Activated naive CD4-positive, alpha-beta T cell treated with anti-CD3 and anti-CD28 coated beads, Interleukin-2, amount 50 U/mL, for 72 hours (primary cell): ENCODE measurements around the gene OR4C16. TPM values are rescaled to one million over a fixed set of nuclear protein-coding genes. Genes with fewer than 3 reads are reported as not detected.

Experiments
- ATAC-seq, 2 donors: fragments of 150-1000 bp; cut with Tn5 transposase; 2 replicates each; pipeline ENCODE4 v1.10.0; 2021; ENCODE audit warnings: mild to moderate bottlenecking in 2 of 2, moderate library complexity in 2 of 2
- DNase-seq, 2 donors: peaks; one replicate each; pipeline ENCODE4 v3.0.0; 2021 to 2022; ENCODE audit warnings: low spot score in 2 of 2
- H3K27ac Mint-ChIP-seq, 2 donors: one replicate each; pipeline ENCODE4 v1.8.0; 2022; ENCODE audit warnings: mild to moderate bottlenecking in 2 of 2, mixed read lengths in 2 of 2
- H3K36me3 Mint-ChIP-seq, 2 donors: one replicate each; pipeline ENCODE4 v1.8.0; 2022; ENCODE audit warnings: mixed read lengths in 2 of 2
- H3K9me3 Mint-ChIP-seq, 2 donors: one replicate each; pipeline ENCODE4 v1.8.0; 2022; ENCODE audit warnings: mixed read lengths in 2 of 2
- total RNA-seq, 2 donors: library from RNA; stranded (reverse); gene quantifications; one replicate each; pipeline ENCODE4 v1.2.3, GENCODE V29; 2022

The OR4C16 gene, protein sequence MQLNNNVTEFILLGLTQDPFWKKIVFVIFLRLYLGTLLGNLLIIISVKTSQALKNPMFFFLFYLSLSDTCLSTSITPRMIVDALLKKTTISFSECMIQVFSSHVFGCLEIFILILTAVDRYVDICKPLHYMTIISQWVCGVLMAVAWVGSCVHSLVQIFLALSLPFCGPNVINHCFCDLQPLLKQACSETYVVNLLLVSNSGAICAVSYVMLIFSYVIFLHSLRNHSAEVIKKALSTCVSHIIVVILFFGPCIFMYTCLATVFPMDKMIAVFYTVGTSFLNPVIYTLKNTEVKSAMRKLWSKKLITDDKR
- total RNA-seq = not detected

GRCh38 chr11:55571828-55572227 is at the start of gene OR4C16:
OR4C16 (plus strand) TSS chr11:55572128; CDS start chr11:55572128, 0 bp downstream.
- H3K27ac Mint-ChIP-seq = no peak within 1 kb of the TSS
- H3K36me3 Mint-ChIP-seq = peaks cover 0 to 8% of the 10 kb centered on the region in 2 donors
- ATAC-seq (no peak), DNase-seq (no peak)
- H3K9me3 Mint-ChIP-seq = peaks cover 15 to 18% of the 10 kb centered on the region in 2 donors

DNA sequence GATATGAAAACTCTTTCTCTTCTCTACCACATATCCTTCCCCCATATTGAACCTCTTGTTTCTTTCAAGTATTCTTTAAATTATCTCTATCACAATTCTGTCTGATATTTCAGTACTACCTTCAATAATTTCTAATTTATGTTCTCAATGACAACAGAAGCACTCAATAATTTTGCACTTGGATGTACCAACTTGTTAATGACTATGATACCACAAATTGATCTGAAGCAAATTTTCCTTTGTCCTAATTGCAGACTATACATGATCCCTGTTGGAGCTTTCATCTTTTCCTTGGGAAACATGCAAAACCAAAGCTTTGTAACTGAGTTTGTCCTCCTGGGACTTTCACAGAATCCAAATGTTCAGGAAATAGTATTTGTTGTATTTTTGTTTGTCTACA is 17.8 kb upstream of the OR4C16 start, which contains the start of gene OR4C15:
Gene OR4C15, plus strand, starts transcription at position 301 of the 400 bp plus-strand sequence. Its CDS starts 0 bp downstream, at position 301.
- Mint-ChIP-seq H3K9me3 (peaks cover 25% of the 10 kb centered on the region in 2 donors), H3K36me3 (peaks cover 0 to 11% of the 10 kb centered on the region in 2 donors), H3K27ac (no peak within 1 kb of the TSS)
- DNase-seq = no peak
- ATAC-seq = no peak

DNA sequence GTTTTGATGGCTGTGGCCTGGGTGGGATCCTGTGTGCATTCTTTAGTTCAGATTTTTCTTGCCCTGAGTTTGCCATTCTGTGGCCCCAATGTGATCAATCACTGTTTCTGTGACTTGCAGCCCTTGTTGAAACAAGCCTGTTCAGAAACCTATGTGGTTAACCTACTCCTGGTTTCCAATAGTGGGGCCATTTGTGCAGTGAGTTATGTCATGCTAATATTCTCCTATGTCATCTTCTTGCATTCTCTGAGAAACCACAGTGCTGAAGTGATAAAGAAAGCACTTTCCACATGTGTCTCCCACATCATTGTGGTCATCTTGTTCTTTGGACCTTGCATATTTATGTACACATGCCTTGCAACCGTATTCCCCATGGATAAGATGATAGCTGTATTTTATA is 620 bp downstream of the OR4C16 start:
- DNase-seq (no peak), ATAC-seq (no peak)
- H3K27ac Mint-ChIP-seq = no peak overlapping the region
- peaks cover 0 to 8% of the 10 kb centered on the region in 2 donors for H3K36me3 Mint-ChIP-seq
- peaks cover 15 to 18% of the 10 kb centered on the region in 2 donors for H3K9me3 Mint-ChIP-seq

DNA sequence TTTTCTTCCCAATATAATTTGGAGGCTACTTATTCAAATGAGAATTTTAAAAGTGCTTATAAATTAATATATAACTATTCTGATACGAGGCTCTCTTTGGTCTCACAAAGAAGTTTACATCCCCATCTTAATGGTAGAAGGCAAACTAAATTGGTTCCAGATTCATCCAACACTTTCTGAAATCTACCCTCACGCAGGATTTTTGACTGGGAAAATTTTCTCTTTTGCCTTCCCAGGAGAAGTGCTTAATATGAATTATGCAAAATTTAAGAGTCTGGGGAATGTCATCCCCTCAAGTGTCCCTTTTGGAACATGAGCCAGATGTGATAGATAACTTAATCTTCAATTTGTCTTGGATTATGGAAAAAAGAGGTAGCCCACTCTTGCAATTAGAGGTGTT is 35.6 kb downstream of the OR4C16 start, which contains the start of gene OR4C11:
Gene OR4C11, minus strand, starts transcription at position 101 of the 400 bp plus-strand sequence. CDS start 3,272 bp downstream, outside the sequence.
- Mint-ChIP-seq H3K27ac (no peak within 1 kb of the TSS), H3K36me3 (peaks cover 0 to 8% of the 10 kb centered on the region in 2 donors), H3K9me3 (peaks cover 8 to 14% of the 10 kb centered on the region in 2 donors)
- ATAC-seq (no peak), DNase-seq (no peak)

Other genes with a start within 250 kb of the OR4C16 start
- gene OR4A16, start 228.9 kb upstream of the OR4C16 start, total RNA-seq = not detected
- not detected for gene OR4A15, start 204.2 kb upstream of the OR4C16 start, total RNA-seq
- not detected for gene OR4C15, start 17.7 kb upstream of the OR4C16 start, total RNA-seq
- not detected for gene OR4C11, start 35.5 kb downstream of the OR4C16 start, total RNA-seq
- not detected for gene OR4P4, start 63.0 kb downstream of the OR4C16 start, total RNA-seq
- not detected for gene OR4S2, start 76.2 kb downstream of the OR4C16 start, total RNA-seq
- gene OR4C6, start 90.1 kb downstream of the OR4C16 start, total RNA-seq = not detected
- not detected for gene OR5D13, start 201.3 kb downstream of the OR4C16 start, total RNA-seq
- not detected for gene OR5D14, start 223.4 kb downstream of the OR4C16 start, total RNA-seq
- gene OR5L1, start 239.2 kb downstream of the OR4C16 start, total RNA-seq = not detected
- not detected for gene OR5D18, start 247.5 kb downstream of the OR4C16 start, total RNA-seq